C4-2B (cell line): ENCODE results near the gene SULT4A1.

Experiments used
- H3K27ac ChIP-seq: fragments of 450-650 bp; 2 replicates; pipeline ENCODE4 v1.5.1; 2017
- CTCF ChIP-seq: fragments of 450-650 bp; conservative IDR thresholded peaks from 2 replicates; pipeline ENCODE4 v1.5.1; 2017; ENCODE audit warnings: mild to moderate bottlenecking
- ZFX ChIP-seq: fragments of 450-650 bp; IDR thresholded peaks from 2 replicates; pipeline ENCODE4 v1.6.1; 2017

The SULT4A1 gene

GRCh38 chr22:43901976-43902643, 39.8 kb upstream of the SULT4A1 start:
- no peak overlapping the region for H3K27ac ChIP-seq
- TF ChIP-seq CTCF = no peak
- TF ChIP-seq ZFX = no peak

- no peak for TF ChIP-seq CTCF
- TF ChIP-seq ZFX = no peak
- H3K27ac ChIP-seq = no peak overlapping the region
Observed at GRCh38 chr22:43900206-43900605, 37.9 kb upstream of the SULT4A1 start.

GRCh38 chr22:43897751-43898261, 35.5 kb upstream of the SULT4A1 start:
- TF ChIP-seq CTCF = no peak
- no peak overlapping the region for H3K27ac ChIP-seq

GRCh38 chr22:43895986-43896645, 33.8 kb upstream of the SULT4A1 start:
- TF ChIP-seq CTCF (no peak), ZFX (no peak)

GRCh38 chr22:43894122-43894521, 31.8 kb upstream of the SULT4A1 start:
- no peak for TF ChIP-seq ZFX
- no peak for TF ChIP-seq CTCF
- H3K27ac ChIP-seq = no peak overlapping the region

More at GRCh38 chr22:43895986-43896645, 33.8 kb upstream of the SULT4A1 start:
- no peak overlapping the region for H3K27ac ChIP-seq

GRCh38 chr22:43893266-43893665, 31.0 kb upstream of the SULT4A1 start:
- no peak for TF ChIP-seq ZFX
- no peak for TF ChIP-seq CTCF
- no peak overlapping the region for H3K27ac ChIP-seq

GRCh38 chr22:43892183-43892894, 30.0 kb upstream of the SULT4A1 start:
- TF ChIP-seq ZFX = no peak
- no peak for TF ChIP-seq CTCF
- no peak overlapping the region for H3K27ac ChIP-seq
